ENCODE data around the gene RAD51B.
"Not testable (repeated sequence)": the region's sequence is repeated elsewhere in the genome, so short reads cannot be mapped to it uniquely, and the experiment has no call there.

The RAD51B gene

DNA sequence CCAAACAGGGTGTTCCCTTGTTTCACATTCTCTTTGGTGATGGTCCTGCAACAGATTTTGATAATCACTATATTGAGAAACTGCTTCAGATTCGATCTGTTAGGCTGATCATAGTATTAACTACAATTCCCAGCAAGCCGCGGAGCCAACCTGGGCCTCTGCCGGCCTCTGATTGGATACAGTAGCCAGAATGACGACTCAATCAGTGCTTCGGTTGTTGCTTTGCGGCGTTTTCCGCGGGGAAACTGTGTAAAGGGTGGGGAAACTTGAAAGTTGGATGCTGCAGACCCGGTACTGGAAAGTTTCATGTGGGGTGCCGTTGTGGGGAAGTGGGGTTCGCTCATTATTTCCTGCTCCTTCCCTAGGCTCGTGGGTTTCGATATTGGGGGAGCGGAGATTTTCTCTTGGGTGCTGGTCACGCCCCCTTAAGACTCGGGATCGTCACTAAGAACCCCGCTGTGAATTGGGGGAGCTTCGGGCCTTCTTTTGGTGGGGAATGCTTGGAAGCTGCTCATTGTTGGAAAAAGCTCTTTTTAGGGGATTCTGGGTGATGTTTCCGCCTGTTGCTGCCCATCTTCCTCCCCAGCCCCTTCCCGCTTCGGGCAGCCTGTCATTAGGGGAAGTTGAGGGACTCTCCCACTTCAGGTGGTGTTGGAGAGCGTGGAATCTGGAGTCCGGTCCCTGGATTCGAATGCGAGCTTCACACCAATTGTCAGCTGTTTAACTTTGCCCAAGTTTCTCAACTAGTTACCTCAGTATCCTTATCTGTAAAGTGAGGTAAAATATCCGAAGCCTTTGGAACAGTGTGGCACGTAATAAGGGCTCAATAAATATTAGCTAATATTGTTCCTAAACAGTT lies at the start of gene RAD51B:
Gene RAD51B, plus strand, starts transcription at position 217 of the 859 bp plus-strand sequence.
- DNase-seq, result peak; percentile 94

DNA sequence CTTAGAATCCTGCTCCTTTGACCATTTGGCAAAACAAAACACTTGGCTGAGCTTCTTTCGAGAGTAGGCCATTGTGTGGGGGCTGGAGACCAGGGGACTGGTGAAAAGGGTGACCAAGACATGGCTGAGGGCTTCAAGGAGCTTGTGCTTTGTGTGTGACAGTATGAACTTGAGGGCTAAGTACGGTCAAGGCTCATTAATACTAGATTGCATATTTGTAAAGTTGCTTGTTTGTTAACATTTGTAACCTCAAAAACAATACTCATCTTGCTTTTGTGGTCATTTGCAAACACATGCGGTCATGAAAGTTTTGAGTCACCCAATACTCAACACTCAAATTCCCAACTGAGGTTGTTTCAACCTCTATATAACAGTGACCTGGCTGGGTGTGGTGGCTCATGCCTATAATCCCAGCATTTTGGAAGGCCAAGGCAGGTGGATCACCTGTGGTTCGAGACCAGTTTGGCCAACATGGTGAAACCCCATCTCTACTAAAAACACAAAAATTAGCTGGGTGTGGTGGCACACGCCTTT lies 45.7 kb upstream of the RAD51B start:
- no peak for DNase-seq

DNA sequence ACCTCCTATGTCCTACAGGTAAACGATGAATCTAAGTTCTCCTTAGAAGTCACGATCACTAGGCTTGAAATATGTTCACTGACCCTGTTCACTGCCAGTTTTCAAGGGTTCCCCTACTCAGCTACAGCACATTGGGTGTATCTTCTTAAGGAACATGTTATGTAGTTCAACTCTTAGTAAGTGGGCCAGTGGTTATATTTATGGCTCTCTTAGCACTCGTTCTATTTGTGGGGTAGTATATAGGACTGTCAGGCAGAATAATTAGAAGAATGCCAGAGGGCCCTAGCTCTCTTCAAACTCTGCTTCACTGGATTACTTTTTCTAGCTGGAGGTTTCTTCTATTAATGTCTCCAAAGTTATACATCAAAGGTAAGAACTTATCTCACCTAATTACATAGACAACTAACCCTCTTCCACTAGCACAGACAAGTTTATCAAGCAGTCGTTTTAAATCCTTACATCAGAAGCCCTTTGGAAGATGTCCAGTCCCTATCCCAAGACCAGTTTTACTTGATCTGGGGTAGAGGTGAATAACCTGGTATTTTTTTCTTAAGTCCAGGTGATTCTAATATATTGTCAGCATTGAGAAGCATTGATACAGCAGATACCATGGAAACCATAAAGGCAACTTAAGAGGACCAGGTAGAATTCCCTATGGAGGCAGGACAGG lies 42.8 kb upstream of the RAD51B start:
- no peak for DNase-seq

DNA sequence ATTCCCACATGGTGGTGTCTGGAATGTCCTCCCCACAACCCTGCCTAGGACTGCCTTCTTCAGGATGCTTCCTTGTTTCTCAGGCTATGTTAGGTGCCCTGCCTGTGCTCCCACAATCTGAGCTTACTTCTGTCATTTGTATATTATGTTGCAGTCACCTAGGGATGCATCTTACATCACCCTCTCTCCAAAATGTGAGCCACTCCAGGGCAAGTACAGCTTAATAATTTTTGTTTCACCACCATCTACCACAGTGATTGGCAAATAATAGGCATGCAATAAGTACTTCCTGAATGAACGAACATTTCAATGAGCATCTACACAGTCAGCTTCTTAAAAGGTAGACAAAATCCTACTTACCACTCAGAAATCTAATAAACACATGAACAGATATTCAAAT lies 40.8 kb upstream of the RAD51B start:
- no peak for DNase-seq

DNA sequence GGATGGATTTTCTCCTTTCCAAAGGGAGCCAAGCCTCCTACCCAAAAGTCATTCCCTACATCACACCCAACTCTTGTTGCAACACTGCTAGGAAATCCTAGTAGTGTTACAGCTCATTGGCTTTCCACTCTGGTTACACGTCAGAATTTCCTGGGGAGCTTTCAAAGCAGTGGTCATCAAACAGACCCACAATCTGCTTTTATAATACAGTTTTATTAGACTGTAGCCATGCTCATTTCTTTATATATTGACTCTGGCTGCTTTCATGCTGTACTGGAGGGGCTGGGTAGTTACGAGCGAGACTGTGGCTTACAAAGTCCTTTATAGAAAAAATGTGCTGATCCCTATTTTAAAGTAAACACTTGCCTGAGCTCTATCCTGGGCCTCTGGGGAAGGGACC lies 37.5 kb upstream of the RAD51B start:
- DNase-seq, result no peak

DNA sequence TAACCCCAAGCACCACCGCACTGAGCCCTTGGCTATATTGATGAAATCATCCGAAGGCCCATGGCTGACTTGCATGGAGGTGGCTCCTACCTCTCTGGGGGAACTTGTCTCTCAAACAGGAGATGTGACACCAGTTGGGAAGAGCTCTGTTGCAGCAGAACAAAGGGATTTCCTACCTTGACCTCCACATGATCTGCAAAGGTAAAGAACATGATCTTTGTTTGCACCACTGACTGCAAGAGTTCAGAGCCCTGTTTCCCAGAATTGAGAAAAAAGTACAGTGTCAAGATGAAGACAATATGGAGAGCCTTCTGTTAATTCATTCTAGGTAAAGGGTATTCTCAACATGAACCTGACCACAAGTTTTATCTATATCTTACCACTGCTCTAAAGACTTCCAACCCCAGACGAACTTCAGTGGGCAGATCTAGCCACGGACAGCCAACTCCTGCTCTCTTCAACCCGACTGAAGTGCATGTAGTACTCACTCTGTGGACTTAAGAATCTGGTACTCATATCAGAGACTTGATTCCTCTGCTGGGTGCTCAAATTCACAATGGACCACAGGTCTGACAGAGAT lies 35.2 kb upstream of the RAD51B start:
- no peak for DNase-seq

DNA sequence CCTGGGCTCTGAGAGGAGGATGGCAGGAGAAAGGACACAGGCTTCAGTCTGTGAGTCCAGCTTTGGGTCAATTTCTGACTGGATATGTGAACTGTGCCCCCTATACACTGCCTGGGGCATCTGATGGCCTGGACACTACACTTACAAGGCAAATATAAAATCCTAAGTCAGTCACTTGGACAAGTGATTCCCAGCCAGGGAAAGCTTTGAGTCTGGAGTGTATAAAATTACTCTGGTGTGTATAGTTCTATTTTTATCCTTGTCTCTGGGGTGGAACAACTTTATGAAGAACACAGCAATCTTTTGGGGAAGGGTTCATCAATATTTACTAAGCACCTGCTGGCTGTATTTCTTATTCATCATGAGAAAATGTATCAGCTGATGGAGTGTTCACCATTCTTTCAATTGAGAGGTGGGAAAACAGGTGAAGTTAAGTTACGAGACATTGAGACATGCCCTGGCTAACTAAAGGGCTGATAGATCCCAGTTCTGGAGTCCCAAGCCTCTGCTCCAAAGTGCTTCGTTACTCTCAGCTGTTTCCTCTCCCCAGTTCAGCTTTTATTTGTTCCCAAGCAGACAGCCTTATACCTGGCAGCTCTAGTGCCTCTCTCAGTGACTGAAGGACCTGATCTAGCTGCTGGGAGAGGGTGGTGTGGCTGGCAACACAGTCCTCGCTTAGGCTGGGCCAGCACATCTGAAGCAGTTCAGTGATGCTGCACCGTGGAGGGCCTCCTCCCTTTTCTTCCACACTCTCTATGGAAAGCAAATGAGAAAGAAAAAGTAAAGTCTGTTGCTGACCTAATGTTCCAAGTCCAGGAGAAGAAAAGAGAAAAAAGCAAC lies 34.1 kb upstream of the RAD51B start:
- DNase-seq, result no peak

DNA sequence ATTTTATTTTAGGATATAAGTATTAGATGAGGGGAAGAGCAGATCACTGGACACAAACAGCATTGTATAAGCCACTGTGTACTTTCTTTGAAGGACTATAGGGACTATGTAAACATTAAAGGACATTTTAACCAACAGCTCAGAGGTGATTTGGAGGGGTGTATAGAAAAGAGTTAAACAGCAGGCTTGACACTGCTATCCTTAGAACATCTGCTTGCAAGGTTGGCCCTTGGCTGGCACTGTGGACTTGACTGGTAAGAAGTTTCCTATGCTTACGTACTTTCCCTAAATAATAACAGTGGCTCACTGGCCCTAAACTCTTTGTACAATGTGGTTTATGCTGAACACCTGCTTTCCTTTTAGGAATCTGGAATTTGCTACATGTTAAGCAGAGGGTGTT lies 31.9 kb upstream of the RAD51B start:
- no peak for DNase-seq

DNA sequence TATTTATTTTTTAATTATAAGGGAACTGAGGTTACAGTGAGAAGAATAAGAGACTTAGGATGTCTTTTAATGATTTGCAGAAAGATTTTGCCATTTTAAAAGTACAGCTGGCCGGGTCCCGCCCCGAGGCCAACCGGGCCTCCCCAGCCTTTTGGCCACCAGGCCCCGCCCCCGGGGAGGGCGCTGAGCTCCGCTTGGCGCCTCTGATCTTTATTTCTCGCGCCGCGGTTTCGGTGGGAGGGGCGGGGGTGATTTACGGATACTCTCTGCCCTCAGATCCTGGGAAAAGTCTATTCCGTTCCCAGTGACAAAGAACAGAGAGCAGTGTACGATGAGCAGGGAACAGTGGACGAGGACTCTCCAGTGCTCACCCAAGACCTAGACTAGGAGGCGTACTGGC lies 20.8 kb upstream of the RAD51B start:
- no peak for DNase-seq

DNA sequence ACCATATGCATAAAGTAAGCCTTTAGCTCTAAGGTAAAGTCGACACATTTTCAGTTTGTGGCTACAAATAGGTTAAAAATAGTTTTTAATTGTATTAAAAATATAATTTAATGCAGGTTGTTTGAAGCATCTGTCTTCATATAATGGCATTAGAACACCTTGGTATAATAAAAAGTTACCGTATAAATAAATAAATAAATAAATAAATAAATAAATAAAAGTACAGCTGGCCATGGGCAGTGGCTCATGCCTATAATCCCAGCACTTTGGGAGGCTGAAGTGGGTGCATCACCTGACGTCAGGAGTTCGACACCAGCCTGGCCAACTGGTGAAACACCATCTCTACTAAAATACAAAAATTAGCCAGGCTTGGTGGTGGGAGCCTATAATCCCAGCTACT lies 18.8 kb upstream of the RAD51B start:
- DNase-seq, result no peak

DNA sequence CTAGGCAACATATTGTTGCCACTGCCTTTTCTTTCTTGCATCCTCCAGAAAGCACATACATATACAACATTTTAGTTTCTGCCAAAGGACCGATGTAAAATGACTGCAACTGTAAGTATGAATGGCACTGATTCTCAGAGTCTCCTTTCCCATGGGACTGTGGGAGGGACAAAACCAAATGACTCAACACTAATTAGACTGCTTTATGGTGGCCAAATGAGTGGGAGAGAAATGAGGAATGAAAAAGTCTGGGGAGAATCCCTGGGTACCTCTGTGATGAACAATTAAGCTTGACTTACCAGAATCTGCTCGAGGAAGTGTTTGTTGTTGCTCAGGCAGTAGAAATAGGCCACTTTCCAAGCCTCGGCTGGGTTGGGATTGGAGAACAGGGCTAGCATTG lies 13.3 kb upstream of the RAD51B start:
- DNase-seq, result no peak

DNA sequence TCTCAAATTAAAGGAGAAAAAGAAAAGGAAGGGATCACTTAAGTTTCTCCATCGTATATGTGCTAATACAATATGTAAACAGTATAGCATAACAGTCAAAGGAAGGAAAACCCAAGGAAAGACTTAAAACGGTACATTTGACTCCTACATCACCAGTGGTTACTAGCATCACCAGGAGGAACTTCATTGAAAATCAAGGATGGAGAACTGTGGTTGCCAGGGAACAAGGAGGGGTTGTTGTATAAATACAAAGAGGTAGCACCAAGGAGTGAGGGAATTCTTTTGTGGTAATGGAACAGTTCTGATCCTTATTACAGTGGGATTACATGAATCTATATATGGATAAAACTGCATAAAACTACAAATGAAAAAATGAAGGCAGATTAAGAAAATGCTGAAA lies 4.8 kb upstream of the RAD51B start:
- DNase-seq, result no peak

DNA sequence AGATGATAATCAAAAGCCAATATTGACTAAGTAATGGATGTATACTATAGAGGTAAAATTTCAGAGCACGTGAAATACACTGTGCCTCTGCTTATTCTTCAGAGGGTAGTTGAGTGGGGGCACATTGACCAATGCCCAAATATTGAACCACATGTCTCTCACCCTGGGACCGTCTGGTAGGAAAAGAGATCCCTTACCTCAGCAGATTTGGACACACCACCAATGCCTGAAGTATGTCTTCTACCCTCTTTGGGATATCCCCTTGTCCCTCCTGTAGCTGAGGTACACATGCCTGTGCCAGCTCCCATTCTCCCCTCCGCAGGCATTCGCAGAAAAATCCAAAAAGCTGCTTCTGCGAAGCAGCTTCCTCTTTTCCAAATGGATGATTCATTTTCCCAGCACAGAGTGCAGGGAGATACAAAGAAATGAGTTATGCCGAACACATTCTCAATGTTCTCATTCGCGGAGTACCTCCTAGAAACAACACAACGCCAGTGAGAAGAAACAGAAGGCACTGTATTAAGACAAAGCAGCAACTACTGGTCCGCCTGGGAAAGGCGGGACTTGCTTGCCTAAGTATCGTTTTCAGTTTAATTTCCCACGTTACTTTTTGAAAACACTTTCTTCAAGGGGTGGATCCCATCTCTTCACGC lies 3.9 kb upstream of the RAD51B start:
- peak; percentile 70 for DNase-seq

DNA sequence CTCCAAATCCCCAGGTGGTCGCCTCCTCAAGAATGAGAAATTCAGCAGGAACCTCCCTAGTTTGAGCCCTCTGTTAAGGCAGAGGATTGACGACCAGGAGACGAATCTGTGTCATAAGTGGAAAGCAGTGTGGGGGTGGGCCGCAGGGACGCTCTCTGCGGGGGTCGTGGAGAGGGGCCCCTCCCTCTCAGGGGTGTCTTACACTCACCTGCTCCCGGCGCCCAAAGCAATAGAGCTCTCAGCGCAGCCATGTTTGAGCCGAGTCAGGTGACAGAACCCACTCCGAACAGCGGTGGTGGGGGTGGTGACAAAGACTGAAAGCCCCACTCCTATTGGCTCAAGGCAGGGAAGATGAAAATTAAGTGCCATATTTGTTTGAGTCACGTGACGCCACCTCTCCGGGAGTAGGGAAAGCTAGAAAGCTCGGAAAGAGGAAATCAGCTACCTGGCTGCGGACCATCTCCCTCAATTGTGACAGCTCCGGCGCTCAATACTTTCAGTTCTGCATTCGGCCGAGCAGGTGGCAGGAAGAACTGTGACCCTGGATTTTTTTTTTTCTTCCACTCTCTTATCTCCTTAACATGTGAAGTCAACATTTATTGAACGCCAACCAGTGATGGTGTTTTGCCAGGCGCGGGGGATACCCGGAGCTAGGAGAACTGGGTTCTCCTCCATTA lies 3.1 kb upstream of the RAD51B start, which contains the start of gene ZFYVE26:
Gene ZFYVE26, minus strand, starts transcription at position 265 of the 677 bp plus-strand sequence. CDS start 627 bp downstream, outside the sequence.
- DNase-seq, result peak; percentile 99

DNA sequence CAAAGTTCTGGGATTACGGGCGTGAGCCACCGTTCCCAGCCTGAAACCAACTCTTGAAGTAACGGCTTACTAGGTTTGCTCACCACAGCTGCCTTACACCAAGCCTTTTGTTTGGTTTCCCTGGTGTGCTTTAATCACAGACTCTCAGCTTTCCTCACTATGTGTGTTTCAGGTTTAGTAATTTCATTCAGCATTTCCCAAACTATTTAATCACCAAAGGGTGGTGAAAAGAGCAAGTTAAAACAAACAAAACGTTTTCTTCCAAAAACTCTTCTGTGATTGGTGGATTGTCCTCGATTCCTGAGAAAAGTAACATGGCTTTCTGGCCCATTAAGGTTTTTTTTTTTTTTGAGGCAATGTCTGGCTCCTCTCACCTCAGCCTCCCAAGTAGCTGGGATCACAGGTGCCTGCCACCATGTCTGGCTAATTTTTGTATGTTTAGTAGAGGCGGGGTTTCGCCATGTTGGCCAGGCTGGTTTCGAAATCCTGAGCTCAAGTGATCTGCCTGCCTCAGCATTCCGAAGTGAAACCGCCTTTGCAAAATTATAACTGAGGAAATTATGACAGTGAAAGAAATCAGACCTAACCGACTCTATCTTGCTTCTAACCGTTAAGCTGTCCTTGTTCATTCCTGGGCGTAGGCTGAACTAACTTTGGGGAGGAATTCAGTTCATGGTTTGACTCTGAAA lies 1.7 kb upstream of the RAD51B start:
- DNase-seq, result peak; percentile 10

DNA sequence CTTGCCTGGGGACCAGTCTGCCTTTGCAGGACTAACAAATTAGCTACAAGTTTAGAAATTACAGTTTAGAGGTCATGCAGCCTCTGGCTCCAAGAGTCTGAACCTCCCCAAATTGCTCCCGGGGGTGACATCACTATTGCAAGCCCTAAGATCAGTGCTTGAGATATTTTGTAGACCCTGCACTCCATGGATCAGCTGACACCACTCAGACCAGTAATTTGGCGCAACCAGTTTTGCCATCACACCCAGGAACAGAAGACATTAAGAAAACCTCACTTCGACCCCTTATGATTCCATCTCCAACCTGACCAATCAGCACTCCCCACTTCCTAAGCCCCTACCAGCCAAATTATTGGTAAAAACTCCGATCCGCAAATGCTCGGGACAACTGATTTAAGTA lies 1.1 kb upstream of the RAD51B start:
- not testable (repeated sequence) for DNase-seq

DNA sequence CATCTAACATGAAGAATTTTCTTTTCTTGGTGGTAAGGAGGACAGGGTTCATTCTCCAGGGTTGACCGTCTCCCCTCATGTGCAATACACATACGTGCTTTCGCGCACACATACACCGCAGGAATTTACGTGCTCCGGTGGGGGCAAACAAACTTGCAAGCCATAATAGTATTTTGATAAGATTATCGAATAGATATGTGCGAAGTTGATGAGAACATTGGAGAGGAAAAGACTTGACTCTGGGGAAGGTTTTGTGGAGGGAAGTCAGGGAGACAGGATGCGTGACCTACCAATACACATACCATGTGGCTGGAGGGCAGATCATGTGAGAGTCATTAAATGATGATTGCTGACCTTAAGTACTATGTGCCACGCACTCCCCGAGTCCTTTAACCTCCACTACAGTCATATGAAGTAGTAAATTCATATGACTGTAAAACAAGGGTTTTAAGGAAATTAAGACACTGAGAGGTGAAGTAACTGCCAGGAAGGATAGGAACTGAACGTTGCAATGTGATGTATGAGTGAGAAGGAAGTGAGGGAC lies 921 bp downstream of the RAD51B start:
- peak; percentile 71 for DNase-seq

DNA sequence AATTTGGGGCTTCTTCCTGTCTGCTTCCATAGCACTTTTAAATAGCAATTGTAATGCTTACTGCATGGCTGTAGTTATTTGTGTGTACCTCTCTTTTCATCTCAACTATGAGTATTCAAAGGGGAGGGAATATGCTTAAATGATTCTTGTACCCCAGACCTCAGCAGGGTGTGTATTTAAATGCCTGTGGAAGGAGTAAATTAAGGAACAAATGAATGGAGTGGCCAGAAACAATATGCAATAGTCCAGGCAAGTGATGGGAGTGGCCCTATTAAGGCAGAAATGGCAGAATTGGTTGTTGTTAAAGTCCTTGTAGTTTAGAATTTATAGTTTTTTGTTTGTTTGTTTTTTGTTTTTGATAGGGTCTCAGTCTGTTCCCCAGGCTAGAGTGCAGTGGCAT lies 1.5 kb downstream of the RAD51B start:
- no peak for DNase-seq

DNA sequence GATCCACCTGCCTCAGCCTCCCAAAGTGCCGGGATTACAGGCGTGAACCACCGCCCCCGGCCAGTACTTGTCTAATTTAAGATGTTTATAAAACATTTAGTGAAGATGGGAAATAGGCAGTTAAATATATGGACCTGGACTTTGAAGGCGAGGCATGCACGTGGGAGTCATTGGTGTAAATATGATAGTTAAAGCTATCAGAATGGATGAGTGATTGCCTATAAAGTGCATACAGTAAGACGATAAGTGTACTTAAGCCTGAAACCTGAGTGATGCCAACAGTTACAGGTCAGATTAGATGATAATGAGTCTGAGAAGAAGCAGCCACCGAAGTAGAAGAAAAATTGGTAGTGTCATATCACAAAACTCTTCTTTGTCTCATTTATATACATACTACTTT lies 11.5 kb downstream of the RAD51B start:
- no peak for DNase-seq

DNA sequence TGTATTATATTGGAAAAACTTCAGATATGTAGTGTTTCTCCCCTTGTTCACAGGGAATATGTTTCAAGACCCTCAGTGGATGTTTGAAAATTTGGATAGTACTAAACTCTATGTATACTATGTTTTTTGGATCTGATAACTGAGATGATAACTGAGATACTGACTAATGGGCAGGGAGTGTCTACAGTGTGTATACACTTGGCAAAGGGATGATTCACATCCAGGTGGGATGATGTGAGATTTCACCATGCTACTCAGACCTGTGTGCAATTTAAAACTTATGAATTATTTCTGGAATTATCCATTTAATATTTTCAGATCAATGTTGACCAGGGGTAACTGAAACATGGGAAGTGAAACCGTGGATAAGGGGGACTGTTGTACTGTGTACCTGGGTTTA lies 13.8 kb downstream of the RAD51B start:
- DNase-seq, result no peak

DNA sequence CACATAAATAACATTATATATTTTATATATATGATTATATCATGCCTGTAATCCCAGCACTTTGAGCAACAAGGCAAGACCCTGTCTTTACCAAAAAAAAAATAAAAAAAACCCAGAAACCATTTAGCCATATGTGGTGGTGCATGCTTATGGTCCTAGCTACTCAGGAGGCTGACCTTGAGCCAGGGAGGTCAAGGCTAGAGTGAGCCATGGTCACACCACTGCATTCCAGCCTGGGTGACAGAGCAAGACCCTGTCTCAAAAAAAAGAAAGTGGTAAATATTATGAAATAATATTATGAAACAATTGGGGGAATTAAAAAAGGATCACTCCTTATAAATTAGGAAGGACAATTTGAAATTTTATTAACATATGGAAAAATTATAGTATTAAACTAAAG lies 16.0 kb downstream of the RAD51B start:
- DNase-seq, result no peak
